Measurements from ENCODE around the gene CAMK2B.

Gene CAMK2B

DNA sequence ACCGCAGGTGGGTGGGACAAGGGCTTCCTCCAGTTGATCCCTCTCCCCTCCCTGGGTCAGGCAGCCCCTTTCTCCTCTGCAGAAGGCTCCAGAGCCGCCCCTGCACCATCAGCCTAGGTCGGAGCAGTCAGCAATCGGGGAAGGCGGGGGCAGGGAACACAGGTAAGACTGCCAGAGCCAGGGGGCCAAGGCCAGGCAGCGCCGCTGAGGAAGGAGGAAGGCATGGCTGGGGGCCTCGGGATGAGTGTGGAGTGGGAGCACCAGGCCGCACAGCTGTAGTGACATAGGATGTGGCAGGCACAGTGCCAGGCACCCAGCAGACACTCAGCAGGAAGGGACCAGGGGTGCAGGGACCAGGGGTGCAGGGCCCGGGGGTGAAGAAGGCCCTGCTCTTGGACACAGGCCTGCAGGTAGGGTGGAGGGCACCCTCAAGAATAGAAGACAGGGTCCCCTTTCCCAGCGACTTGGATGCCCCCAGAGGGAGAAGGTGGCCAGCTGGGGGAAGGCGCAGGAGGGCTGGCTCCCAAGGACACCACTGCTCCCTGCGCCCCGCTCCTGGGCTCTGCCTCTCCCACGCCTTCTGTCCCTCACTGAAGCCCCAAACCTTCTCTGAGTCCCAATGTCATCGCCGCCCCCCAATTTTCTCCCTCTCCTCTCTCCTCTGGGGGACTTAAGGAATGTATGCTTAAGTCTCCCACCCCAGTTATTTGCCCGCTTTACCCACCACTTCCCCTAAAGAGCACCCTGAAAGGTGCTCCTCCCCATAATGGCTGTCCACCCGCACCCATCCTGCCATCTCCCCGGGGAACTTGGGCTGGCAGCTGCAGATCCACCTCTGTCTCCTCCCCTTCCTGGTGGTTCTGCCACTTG is 38.5 kb downstream of the CAMK2B start:
- no peak for DNase-seq (ENCODE audit: low spot score)

DNA sequence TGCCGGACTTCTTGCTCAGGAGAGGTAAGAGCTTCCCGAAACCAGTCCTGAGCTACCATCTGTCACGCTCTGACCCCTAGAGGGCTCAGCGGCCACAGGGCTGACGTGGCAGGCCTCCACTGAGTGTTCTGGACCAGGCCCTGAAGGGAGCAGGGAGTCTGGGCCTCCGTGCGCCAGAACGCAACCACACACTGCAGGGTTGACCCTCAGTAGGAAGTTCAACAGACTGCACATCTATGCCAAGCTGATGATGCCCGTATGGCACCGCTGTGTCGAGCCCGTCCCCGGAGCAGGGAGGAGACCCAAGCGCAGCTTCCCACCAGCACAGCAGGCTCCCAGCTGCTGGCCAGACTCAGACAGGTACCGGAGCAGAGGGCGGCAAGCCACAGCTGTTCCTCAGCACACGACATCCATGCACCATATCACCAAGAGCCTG is 39.2 kb downstream of the CAMK2B start:
- no peak for DNase-seq (ENCODE audit: low spot score)

DNA sequence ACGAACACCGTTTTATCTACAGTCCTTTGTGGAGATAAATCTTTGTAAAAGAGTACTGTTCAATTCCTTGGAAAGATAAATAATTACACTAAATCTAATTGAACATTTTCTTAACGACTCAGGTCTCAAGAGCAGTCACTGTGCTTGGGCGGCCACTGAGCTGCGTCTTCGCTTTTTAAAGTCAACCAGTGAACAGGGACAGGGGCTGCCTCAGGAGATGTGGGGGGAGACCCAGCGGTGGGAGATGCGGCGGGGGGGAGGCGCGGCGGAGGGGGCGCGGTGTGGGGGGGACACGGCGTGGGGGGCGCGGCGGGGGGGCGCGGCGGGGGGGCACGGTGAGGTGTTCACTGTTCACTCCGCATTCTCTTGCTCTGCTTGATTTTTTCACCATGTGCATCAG is 39.8 kb downstream of the CAMK2B start:
- no peak for DNase-seq (ENCODE audit: low spot score)

DNA sequence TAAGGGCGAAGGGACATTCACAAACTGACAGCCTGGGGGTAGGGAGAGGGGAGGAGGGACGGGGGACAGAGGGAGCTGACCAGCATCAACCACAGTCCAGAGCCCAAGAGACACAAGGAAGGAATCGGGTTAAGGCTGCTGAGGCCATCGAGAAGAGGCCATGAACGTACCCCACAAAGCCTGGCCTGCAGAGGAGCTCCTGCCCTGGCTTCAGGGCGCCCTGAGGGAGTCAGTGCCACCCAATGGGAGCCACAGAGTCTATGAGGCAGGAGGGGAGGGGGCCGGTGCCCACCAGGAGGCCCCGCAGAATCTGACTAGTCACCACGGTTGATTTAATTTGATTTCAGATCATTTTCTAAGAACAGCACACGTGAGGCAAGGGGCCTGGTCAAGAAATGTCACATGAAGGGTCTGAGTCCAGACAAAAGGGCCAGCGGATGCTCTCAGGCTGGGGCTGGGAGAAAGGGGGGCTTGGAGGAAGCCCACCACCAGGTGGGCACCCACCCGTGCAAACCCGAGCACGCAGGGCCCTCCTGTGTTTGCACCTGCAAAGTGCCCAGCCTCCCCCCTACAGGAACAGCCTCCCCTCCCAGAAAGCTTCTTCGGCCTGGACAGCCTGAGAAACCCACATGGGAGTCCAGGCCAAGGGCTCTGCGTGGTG is 40.4 kb downstream of the CAMK2B start:
- no peak for DNase-seq (ENCODE audit: low spot score)

DNA sequence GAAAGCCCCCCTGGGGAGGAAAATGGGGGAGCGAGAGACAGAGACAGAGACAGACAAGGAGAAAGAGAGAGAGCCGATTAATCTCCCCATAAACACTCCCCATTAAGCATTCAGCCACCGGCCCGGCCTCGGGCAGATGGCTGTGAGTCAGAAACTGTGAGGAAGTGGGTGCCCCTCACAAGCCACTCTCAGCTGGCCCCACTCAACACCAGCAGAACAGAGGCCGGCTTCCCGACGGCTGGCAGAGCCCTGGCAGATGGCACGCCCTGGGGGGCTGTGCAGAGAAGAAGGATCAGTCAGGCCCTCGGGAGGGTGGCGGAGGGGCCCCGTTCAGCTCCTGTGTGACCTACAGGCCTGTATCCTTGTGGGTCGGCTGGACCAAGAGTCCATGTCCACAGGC is 41.2 kb downstream of the CAMK2B start:
- DNase-seq (ENCODE audit: low spot score), result no peak

DNA sequence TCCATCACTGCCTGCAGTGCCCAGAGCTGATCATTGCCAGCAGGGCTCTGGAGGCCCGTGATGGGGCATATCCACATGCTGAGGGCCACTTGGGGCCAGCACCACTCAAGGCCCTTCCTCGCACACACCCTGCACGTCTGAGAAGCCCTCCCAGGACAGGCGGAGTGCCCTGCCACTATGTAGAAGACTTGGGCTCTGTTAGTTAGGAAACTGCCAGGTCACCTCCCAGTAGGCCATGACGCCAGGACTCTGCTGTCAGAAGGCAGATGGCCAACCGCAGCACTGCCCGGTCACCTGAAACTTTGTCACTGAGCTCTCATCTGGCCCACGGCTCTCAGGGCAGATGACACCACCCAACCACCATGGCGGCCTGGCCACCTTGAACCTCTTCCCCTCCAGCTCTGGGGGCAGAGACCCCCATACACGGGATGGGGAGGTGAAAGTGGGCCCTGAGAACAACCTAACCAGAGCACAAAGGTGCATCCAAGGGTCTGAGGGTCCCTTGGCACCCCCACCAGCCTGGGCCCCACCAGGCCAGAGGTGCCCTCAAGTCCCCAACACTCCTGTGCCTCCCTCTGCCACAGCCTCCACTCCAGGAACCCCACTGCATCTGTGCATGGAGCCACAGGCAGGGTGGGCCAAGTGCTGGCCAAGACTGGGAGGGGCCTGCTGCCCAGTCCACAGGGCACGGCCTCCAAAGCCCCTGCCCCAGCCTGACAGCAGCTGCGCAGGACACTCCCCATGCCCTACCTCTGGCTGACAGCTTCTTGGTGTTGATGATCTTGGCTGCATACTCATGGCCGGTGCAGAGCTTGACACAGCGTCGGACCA is 41.8 kb downstream of the CAMK2B start:
- no peak for DNase-seq (ENCODE audit: low spot score)

DNA sequence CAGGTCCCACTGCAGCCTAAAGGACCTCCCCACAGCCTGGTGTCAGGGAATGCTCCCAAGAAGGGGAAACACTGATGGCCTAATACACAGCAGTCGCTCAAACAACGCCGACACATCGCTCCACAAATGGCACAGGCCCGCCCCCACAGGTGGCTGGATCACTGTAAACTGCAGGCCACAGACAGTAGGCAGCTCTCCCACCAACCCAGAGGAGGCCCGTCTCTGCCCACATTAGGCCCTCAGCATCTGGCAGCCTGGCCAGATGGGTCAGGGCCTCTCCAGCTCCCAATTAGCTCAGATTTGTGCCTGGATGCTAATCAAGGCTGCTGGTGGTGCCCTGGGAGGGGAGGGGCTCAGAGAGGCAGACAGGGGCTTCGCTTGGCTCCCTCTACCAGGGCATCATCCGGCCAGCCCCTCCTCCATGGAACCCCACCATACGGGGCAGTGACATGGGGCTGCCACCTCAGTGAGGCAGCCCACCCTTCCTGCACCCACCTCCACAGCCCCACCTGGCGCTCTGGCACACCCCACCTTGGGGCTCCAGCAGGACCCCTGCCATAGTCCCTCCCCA is 42.7 kb downstream of the CAMK2B start:
- DNase-seq (ENCODE audit: low spot score), result no peak

DNA sequence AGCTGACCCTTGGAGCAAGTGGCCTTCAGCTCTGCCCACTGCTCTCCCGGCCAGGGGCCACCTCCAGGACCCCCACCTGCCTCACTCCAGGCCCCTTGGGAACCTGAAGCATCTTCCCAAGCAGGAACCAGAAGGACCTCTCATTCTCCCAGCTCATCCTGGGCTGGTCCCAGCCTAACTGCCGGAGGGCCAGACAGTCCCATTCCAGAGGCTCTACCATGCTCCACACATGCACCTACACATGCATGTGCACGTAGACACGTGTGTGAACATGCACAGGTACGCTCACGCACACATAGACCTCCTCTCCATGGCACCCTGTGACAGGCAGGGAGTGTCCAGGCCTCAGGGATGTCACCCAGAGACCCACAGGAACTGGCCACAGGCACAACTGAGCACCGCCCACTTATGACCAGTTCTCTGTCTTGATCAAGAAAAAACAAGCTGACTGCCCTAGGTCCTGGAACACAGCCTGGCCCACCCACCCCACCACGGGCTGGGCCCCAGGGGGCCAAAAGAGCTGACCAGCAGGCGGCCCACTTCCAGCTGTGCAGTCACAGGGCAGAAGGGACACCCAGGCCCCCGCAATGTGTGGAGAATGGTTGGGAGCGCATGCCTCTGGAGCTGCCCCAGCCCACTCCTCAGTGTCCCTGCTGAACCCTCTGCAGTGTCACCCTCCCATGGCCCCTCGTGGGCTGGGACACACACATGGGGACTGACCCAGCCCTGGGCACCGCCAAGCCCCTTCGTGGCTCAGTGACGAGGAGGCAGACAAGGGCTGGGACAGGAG is 43.4 kb downstream of the CAMK2B start:
- DNase-seq (ENCODE audit: low spot score), result no peak

DNA sequence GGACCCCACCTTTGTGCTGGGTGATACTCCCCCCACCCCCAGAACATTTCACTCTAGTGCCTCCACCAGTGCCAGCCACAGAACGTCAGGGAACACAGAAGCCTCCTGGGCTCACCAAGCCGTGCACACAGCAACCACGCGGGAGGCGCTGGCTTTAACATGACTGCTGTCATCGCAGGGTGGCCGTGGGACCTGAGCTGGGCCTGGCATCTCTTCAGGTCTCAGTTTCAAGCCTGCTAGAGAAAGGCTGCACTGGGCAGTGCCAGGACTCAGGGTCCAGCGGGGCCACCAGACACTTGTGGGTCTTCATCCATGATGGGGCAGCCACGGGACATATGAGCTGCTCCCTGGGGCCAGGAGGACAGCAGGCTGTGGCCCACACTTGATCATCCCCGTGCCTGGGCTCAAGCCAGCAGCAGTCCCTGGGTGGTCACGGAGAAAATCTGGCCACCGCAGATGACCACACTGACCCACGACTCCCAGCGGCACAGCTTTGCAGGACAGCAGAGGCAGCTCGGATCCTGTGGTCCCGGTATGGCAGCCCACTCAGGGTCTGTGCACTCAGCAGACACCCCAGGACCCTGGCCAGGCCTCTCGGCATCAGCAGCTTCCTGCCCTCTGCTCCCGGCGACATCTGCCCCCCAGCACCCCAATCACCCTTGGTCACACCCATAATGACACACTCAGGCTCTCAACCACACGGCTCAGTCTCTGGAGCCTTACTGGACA is 44.2 kb downstream of the CAMK2B start:
- DNase-seq (ENCODE audit: low spot score), result no peak

DNA sequence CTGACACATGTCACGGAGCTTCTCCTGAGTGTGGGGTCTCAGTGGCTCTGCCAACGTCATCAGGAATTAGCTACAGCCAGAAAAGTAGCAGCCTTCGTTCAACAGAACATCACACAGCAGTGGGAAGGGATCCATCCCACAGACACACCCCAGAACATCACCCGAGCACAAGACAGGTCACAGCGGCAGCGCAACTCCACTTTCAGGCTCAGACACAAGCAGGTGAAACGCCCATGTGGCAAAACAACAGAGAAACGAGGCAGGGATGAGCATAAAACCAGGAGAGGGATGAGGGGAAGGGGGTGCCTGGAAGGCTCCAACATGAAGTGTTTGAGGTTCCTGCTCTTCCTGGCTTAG is 44.8 kb downstream of the CAMK2B start:
- DNase-seq (ENCODE audit: low spot score), result no peak

DNA sequence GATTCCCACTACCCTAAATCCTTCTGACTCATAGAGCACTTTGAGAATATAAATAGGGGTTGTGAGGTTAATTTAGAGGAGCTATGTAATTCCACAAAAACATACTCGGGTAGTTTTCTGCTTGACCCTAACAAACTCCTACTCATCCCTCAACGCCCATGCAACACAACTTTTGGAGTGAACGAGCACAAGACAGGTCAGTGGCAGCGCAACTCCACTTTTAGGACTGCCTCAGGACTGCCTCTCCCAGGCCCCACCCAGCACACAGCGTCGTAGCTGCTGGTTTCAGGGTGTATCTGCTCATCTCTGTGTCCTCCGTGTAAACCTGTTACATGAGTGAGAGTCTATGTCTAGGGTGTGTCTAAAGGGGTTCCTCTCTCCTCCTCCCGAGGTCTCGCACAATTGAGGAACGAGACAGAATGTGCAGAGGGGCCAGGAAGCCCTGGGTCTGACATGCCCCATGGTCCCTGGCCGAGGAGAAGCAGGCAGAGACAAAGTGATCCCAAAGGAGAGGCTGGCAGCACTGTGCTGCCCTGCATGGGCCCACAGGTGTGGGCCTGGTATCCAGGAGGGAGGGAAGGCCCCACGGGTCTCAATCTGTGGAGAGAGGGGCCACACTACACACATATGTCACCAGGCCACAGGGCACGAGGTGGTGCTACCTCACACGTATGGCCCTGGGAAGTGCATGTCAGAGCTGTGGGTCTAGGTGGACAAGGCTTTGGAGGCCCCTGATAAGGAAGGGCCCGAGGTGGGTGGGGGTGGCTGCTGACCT is 45.5 kb downstream of the CAMK2B start:
- DNase-seq (ENCODE audit: low spot score), result no peak

DNA sequence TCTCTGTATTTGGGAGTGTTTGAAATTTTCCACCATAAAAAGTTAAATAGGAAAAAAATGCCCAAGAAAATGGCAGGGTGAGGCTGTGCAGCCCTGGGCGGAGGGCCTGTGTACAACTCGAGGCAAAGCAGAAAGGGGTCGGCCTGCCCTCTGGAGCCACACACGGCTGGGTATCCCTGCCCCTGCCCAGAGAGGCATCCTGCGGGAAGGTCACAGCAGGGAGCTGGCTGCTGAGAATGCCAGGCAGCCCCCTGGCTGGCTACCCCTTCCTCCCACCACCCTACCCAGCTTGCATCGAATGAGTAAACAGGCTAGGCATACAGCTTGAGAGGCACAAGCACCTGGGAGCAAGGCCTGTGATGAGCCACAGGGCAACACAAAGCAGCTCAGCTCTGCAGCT is 46.1 kb downstream of the CAMK2B start:
- DNase-seq (ENCODE audit: low spot score), result no peak

DNA sequence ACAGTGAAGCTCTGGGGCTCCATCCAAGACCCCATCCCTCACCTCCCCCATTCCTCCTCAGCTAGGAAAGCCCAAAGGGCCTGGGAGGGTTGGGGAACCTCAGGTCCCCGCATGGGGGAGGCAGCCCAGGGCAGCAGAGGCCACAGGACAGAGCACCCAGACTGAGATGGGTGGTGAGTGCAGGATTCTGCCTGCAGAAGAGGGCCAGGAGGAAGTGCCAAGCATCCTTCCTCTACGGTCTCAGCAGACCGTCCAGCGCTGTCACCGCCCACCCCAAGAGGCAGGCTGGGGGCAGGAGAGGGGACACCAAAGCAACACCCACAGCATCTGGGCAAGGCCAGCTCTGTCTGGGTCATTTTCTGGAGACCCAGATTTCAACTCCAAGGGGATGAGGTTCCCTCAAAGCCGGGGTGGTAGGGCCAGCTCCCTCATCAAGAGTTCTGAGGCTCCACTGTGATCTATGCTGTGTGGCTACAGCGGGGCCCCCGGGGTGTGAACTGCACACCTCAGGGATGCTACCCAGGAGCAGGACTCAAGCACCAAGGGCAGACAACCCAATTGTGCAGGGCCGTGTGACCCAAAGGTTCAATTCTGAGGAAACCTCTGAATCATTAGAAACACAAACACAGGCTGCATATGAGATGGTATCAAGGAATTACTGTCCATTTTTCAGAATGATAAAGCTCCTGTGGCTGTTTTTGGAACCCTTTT is 46.8 kb downstream of the CAMK2B start:
- DNase-seq (ENCODE audit: low spot score), result no peak

DNA sequence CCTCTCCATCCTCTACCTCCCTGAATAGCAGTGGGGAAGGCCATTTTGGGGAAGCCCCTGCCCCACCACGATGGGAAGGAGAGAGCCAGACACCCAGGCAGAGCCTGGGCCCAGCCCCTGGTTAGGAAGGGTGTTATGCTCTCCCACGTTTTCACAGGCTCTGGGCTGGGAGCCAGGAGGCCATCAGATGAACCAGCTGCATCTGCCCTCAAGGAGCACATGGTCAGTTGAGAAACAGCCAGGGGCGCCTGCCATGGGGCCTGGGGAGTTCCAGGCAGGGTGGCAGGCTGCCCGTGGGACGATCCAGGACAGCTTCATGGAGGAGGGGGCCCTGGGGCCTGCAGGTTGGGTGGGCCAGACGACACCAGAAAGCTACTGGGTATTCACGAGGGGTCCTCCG is 47.5 kb downstream of the CAMK2B start:
- DNase-seq (ENCODE audit: low spot score), result no peak

DNA sequence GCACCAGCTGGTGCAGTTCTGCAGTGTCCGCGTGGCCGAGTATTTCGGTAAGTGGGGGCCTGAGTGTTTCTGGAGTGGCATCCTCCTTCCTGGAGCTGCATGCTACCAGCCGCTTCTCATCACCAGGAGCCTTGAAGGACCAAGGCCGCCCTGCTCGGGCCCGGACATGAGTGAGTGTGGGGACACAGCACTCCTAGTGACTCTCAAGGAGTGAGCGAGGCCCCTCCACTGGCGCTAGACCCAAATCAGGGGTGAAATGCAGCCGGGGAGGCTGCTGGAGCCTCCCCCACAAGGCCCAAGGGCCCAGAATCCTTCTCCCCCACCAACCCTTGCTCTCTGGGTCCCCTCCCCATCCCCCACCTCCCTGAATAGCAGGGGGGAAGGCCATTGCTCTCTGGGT is 48.0 kb downstream of the CAMK2B start:
- DNase-seq (ENCODE audit: low spot score), result no peak

DNA sequence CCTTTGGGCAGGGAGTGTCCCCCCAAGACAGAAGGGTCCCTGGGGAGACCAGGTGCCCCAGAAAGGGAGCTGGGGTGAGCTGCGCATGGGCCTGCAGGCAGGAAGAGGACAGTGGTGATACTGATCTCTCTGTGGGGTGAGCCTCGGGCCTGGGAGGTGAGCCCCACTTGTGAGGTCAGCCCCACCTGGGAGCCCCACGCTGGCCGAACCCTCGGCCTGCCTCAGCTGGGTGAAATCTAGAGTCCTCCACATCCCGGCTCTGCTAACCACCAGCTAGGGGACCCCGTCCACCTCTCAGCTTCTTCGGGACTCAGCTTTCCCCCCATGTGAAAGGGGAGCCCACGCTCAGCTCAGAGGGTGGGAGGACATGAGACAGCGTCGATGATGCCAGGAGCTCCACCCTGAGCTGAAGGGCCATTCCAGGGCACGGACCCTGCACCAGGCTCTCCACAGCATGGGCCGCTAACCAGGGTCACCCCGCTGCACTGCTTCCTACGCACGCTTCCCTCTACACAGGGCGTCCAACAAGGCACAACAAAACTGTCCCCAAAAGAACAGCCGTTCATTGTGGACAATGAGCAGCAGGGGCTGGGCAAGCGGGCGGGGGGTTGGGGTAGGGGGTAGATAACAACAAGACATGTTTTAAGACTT is 48.7 kb downstream of the CAMK2B start:
- no peak for DNase-seq (ENCODE audit: low spot score)

DNA sequence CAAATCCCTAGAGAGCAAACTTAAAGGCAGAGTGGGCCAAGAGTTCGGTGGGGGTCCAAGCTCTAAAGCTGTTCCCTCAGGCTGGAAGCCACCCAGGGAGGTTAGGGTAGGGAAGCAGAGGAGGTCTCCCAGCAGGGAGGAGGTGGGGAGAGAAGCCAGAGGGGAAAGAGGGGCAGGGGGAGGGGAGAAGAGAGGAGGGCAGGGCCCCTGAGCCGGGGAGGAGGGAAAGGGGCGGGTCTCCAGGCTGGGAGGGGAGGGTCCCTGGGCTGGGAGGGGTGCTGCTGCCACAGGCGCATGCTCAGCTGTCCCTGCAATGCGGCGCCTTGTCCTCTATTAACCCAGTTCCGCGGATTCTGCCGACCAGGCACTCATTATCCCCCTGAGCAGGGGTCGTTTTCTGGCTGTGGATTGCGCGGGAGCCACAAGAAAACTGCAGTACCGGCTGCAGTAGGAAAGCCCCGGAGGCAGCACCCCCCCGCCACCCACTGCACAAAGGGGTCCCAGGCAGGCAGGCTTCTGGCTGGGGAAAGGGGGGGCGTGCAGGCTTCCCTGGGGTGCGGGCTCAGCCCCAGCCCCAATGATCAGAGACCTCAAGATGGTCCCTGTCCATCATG is 49.3 kb downstream of the CAMK2B start:
- DNase-seq (ENCODE audit: low spot score), result no peak

DNA sequence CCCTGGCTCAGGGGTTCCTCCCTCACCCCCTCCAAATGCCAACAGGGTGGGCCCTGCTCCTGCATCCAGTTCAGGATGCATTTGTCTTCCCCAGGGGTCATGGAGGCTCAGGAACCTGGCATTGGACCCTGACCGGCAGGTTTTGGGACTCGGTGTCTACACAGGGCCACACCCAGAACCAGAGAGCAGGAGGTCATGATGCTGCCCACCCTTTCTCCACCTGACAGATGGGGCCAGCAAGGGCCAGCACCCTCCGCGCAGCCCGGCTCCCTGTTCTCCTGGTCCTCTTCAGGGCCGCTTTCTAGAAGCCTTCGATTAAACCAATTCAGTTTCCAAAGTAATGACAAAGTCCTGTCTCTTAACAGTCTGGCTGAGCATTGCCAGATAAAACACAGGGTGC is 50.2 kb downstream of the CAMK2B start:
- no peak for DNase-seq (ENCODE audit: low spot score)

DNA sequence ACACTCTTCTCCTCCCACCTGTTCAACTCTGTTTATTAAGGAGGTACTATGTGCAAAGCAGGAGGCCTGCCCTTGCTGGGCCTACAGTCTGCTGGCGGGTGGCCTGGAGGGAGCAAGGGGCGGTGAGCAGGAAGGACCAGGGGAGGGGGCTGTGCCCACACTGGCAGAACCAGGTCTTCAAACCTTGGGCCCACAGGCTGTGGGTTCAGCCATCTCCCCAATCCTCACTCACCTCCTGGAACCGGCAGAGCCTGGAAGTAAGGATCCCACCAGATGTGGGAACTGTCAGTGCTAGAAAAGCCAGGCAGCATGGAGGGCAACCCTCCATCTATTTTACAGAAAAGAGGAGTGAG is 50.8 kb downstream of the CAMK2B start:
- no peak for DNase-seq (ENCODE audit: low spot score)

All from pons (tissue), 1 donor.